A549 (cell line): Measurements from ENCODE around the gene HTRA3.

Experiments used
- CEBPB ChIP-seq, 2 experiments: fragments of >200 bp in 1 of 2; sonication (Bioruptor Twin) in 1 of 2; formaldehyde crosslinking in 1 of 2; IDR thresholded peaks; 2 replicates each; pipeline ENCODE4 v1.6.1; 2012 to 2016
- CHD2 ChIP-seq: fragments of 150-350 bp; IDR thresholded peaks from 2 replicates; pipeline ENCODE4 v1.6.1; 2014; ENCODE audit warnings: low read length; ENCODE audit not compliant: partially characterized antibody
- CTCF ChIP-seq: fragments of >200 bp; sonication (Bioruptor Twin); formaldehyde crosslinking; IDR thresholded peaks from 3 replicates; pipeline ENCODE4 v1.5.1; 2016
- EP300 ChIP-seq, 2 experiments: fragments of >200 bp; sonication (Bioruptor Twin); formaldehyde crosslinking; IDR thresholded peaks; 2 replicates in 1 of 2; 3 replicates in 1 of 2; pipeline ENCODE4 v1.6.1; 2016 to 2017
- JUN ChIP-seq, 2 experiments: fragments of >200 bp; sonication (Bioruptor Twin); formaldehyde crosslinking; IDR thresholded peaks; 2 replicates in 1 of 2; 3 replicates in 1 of 2; pipeline ENCODE4 v1.6.1; 2016 to 2017
- KDM1A ChIP-seq: fragments of 200-600 bp; sonication (generic); IDR thresholded peaks from 2 replicates; pipeline ENCODE4 v1.6.1; 2016; ENCODE audit warnings: low read depth, mild to moderate bottlenecking
- POLR2A ChIP-seq: IDR thresholded peaks from 2 replicates; pipeline ENCODE4 v1.6.1; 2012; ENCODE audit warnings: mild to moderate bottlenecking, low read length
- RAD21 ChIP-seq, 2 experiments: fragments of >200 bp in 1 of 2; sonication (Bioruptor Twin) in 1 of 2; formaldehyde crosslinking in 1 of 2; IDR thresholded peaks in 1 of 2; conservative IDR thresholded peaks in 1 of 2; 2 replicates in 1 of 2; 3 replicates in 1 of 2; pipeline ENCODE4 v1.6.1; 2012 to 2018; ENCODE audit warnings: inconsistent platforms in 1 of 2
- SMC3 ChIP-seq: fragments of >200 bp; sonication (Bioruptor Twin); formaldehyde crosslinking; IDR thresholded peaks from 3 replicates; pipeline ENCODE4 v1.6.1; 2018; ENCODE audit warnings: inconsistent platforms
- TP53 ChIP-seq: fragments of 250-450 bp; sonication (Bioruptor Pico); IDR thresholded peaks from 2 replicates; pipeline ENCODE4 v1.5.0; 2021; ENCODE audit warnings: mild to moderate bottlenecking, moderate library complexity
- TF ChIP-seq, protein P1 (sequence below): IDR thresholded peaks from 2 replicates; pipeline ENCODE4 v1.6.1; 2012
- TF ChIP-seq, protein P2 (sequence below): fragments of 250-450 bp; sonication (Bioruptor Pico); IDR thresholded peaks from 2 replicates; pipeline ENCODE4 v1.5.0; 2021; ENCODE audit warnings: mild to moderate bottlenecking, moderate library complexity, borderline replicate concordance

- no peak for TF ChIP-seq CTCF
- no peak for TF ChIP-seq KDM1A
- no peak for TF ChIP-seq CEBPB (IDR thresholded peaks at IDR 0.05)
- no peak for TF ChIP-seq EP300 (IDR thresholded peaks at IDR 0.05)
- TF ChIP-seq CHD2 = no peak
- TF ChIP-seq, protein P1, sequence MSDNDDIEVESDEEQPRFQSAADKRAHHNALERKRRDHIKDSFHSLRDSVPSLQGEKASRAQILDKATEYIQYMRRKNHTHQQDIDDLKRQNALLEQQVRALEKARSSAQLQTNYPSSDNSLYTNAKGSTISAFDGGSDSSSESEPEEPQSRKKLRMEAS = no peak
- TF ChIP-seq SMC3 = no peak
- TF ChIP-seq, protein P2, sequence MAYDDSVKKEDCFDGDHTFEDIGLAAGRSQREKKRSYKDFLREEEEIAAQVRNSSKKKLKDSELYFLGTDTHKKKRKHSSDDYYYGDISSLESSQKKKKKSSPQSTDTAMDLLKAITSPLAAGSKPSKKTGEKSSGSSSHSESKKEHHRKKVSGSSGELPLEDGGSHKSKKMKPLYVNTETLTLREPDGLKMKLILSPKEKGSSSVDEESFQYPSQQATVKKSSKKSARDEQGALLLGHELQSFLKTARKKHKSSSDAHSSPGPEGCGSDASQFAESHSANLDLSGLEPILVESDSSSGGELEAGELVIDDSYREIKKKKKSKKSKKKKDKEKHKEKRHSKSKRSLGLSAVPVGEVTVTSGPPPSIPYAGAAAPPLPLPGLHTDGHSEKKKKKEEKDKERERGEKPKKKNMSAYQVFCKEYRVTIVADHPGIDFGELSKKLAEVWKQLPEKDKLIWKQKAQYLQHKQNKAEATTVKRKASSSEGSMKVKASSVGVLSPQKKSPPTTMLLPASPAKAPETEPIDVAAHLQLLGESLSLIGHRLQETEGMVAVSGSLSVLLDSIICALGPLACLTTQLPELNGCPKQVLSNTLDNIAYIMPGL (CRISPR knock-in tag) = no peak
- TF ChIP-seq TP53 (CRISPR knock-in tag) = no peak
- no peak for TF ChIP-seq JUN (IDR thresholded peaks at IDR 0.05)
- TF ChIP-seq RAD21 (conservative IDR thresholded peaks at IDR 0.05 in 1 of 2, IDR thresholded peaks at IDR 0.05 in 1 of 2) = no peak
- no peak for TF ChIP-seq POLR2A
These were observed 53.5 kb downstream of the HTRA3 start for GRCh38 chr4:8322794-8323704.
